Parathyroid adenoma (tissue), 2 donors: ENCODE measurements around the gene STON2.

Experiments
- H2AFZ ChIP-seq: fragments of 300-600 bp; sonication (generic); one replicate; pipeline ENCODE4 v1.7.0; 2017; ENCODE audit warnings: antibody characterized with exemption, mild to moderate bottlenecking
- H3K27ac ChIP-seq: fragments of 300-600 bp; sonication (generic); one replicate; pipeline ENCODE4 v1.7.0; 2017
- H3K27me3 ChIP-seq: fragments of 300-600 bp; sonication (generic); one replicate; pipeline ENCODE4 v1.7.0; 2017; ENCODE audit warnings: low read length; ENCODE audit not compliant: control insufficient read depth, insufficient read depth
- H3K36me3 ChIP-seq: fragments of 300-600 bp; sonication (generic); one replicate; pipeline ENCODE4 v1.7.0; 2017; ENCODE audit warnings: low read length; ENCODE audit not compliant: control insufficient read depth, insufficient read depth
- H3K4me1 ChIP-seq: fragments of 300-600 bp; sonication (generic); one replicate; pipeline ENCODE4 v1.7.0; 2017; ENCODE audit warnings: control low read depth
- H3K4me2 ChIP-seq: fragments of 300-600 bp; sonication (generic); one replicate; pipeline ENCODE4 v1.7.0; 2017; ENCODE audit warnings: low read length
- H3K4me3 ChIP-seq: fragments of 300-600 bp; sonication (generic); one replicate; pipeline ENCODE4 v1.7.0; 2017; ENCODE audit warnings: low read depth, low read length
- H3K79me2 ChIP-seq: fragments of 300-600 bp; sonication (generic); one replicate; pipeline ENCODE4 v1.7.0; 2017; ENCODE audit warnings: control low read depth
- H3K9ac ChIP-seq: fragments of 300-600 bp; sonication (generic); one replicate; pipeline ENCODE4 v1.7.0; 2017; ENCODE audit warnings: mild to moderate bottlenecking
- H3K9me3 ChIP-seq: fragments of 300-600 bp; sonication (generic); one replicate; pipeline ENCODE4 v1.7.0; 2017; ENCODE audit warnings: low read length; ENCODE audit not compliant: control insufficient read depth
- TF ChIP-seq, protein P1 (sequence below): fragments of 300-600 bp; sonication (generic); IDR thresholded peaks from one replicate; pipeline ENCODE4 v1.7.0; 2017; ENCODE audit warnings: antibody characterized with exemption, mild to moderate bottlenecking
- donor health status: primary hyperparathyroidism.

STON2 gene

GRCh38 chr14:81436296-81437138 is 36.4 kb upstream of the STON2 start:
- H3K4me2 ChIP-seq: peak overlapping the region; percentile 94
- H3K4me3 ChIP-seq: peak overlapping the region; percentile 54
- H2AFZ ChIP-seq: peak overlapping the region; percentile 96
- no peaks in the 10 kb centered on the region for H3K36me3 ChIP-seq
- no peaks in the 10 kb centered on the region for H3K9me3 ChIP-seq
- H3K27ac ChIP-seq: no peak overlapping the region
- no peaks in the 10 kb centered on the region for H3K79me2 ChIP-seq
- no peak overlapping the region for H3K9ac ChIP-seq
- H3K27me3 ChIP-seq: no peaks in the 10 kb centered on the region
- TF ChIP-seq, protein P1, sequence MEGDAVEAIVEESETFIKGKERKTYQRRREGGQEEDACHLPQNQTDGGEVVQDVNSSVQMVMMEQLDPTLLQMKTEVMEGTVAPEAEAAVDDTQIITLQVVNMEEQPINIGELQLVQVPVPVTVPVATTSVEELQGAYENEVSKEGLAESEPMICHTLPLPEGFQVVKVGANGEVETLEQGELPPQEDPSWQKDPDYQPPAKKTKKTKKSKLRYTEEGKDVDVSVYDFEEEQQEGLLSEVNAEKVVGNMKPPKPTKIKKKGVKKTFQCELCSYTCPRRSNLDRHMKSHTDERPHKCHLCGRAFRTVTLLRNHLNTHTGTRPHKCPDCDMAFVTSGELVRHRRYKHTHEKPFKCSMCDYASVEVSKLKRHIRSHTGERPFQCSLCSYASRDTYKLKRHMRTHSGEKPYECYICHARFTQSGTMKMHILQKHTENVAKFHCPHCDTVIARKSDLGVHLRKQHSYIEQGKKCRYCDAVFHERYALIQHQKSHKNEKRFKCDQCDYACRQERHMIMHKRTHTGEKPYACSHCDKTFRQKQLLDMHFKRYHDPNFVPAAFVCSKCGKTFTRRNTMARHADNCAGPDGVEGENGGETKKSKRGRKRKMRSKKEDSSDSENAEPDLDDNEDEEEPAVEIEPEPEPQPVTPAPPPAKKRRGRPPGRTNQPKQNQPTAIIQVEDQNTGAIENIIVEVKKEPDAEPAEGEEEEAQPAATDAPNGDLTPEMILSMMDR: no peak
- no peaks in the 10 kb centered on the region for H3K4me1 ChIP-seq

- peak overlapping the region; percentile 96 for H2AFZ ChIP-seq
- no peak overlapping the region for H3K9ac ChIP-seq
- H3K27me3 ChIP-seq: no peaks in the 10 kb centered on the region
- TF ChIP-seq, protein P1: no peak
- H3K4me1 ChIP-seq: no peaks in the 10 kb centered on the region
- H3K36me3 ChIP-seq: no peaks in the 10 kb centered on the region
- peak overlapping the region; percentile 68 for H3K4me2 ChIP-seq
- H3K9me3 ChIP-seq: no peaks in the 10 kb centered on the region
- H3K79me2 ChIP-seq: no peaks in the 10 kb centered on the region
- peak overlapping the region; percentile 54 for H3K4me3 ChIP-seq
- H3K27ac ChIP-seq: no peak overlapping the region
Observed at GRCh38 chr14:81435391-81436295, 35.5 kb upstream of the STON2 start.

- Histone ChIP-seq H3K4me1 (no peaks in the 10 kb centered on the region), H3K9me3 (no peaks in the 10 kb centered on the region), H3K27me3 (no peaks in the 10 kb centered on the region), H3K4me2 (peak overlapping the region; percentile 68), H3K9ac (no peak overlapping the region), H2AFZ (peak overlapping the region; percentile 72), H3K4me3 (no peak overlapping the region), H3K27ac (no peak overlapping the region), H3K79me2 (no peaks in the 10 kb centered on the region), H3K36me3 (no peaks in the 10 kb centered on the region)
- TF ChIP-seq, protein P1: no peak
Observed at GRCh38 chr14:81435048-81435390, 34.9 kb upstream of the STON2 start.

GRCh38 chr14:81434230-81434629 is 34.1 kb upstream of the STON2 start:
- Histone ChIP-seq H3K27me3 (no peaks in the 10 kb centered on the region), H3K79me2 (no peaks in the 10 kb centered on the region), H2AFZ (no peak overlapping the region), H3K9me3 (no peaks in the 10 kb centered on the region), H3K4me3 (no peak overlapping the region), H3K36me3 (no peaks in the 10 kb centered on the region), H3K4me1 (no peaks in the 10 kb centered on the region), H3K9ac (no peak overlapping the region), H3K27ac (no peak overlapping the region), H3K4me2 (no peak overlapping the region)
- TF ChIP-seq, protein P1: no peak
